H1 (cell line): ENCODE results near the gene ADARB2.

Source experiments
- CEBPB ChIP-seq: IDR thresholded peaks from 2 replicates; pipeline ENCODE4 v1.6.1; 2012; ENCODE audit warnings: low read depth, low read length
- GTF2F1 ChIP-seq: IDR thresholded peaks from 2 replicates; pipeline ENCODE4 v1.6.1; 2012; ENCODE audit warnings: low read depth, low read length, improper control_type of control experiment, borderline replicate concordance
- POLR2A ChIP-seq, 2 experiments: IDR thresholded peaks; 1 replicate in 1 of 2; 2 replicates in 1 of 2; pipeline ENCODE4 v1.6.1; 2011; ENCODE audit warnings: low read depth in 2 of 2, low read length in 2 of 2, mild to moderate bottlenecking in 2 of 2; ENCODE audit errors: control extremely low read depth in 1 of 2
- SIN3A ChIP-seq, 2 experiments: IDR thresholded peaks in 1 of 2; conservative IDR thresholded peaks in 1 of 2; 2 replicates each; pipeline ENCODE4 v1.6.1; 2011 to 2012; ENCODE audit warnings: low read length in 2 of 2, improper control_type of control experiment in 1 of 2, low read depth in 1 of 2, mild to moderate bottlenecking in 1 of 2
- YY1 ChIP-seq: IDR thresholded peaks from 2 replicates; pipeline ENCODE4 v1.6.1; 2011; ENCODE audit warnings: low read depth, mild to moderate bottlenecking, low read length

GRCh38 chr10:1411451-1411850 lies 325.9 kb downstream of the ADARB2 start:
- TF ChIP-seq SIN3A (conservative IDR thresholded peaks at IDR 0.05 in 1 of 2, IDR thresholded peaks at IDR 0.05 in 1 of 2; ENCODE audit: low read depth in 1 of 2, low read length in 2 of 2) (no peak), GTF2F1 (no peak), CEBPB (no peak), POLR2A (IDR thresholded peaks at IDR 0.05; ENCODE audit: control extremely low read depth in 1 of 2, low read depth in 2 of 2, low read length in 2 of 2) (no peak), YY1 (no peak)
